ENCODE measurements around the gene CAVIN1.
"Not testable (repeated sequence)": the region's sequence is repeated elsewhere in the genome, so short reads cannot be mapped to it uniquely, and the experiment has no call there.

CAVIN1 gene

GRCh38 chr17:42422958-42423712 is at the start of gene CAVIN1:
TSS of gene CAVIN1 (minus strand) at chr17:42423256. CDS start at chr17:42423097, 159 bp downstream.
- DNase-seq = peak; percentile 100

GRCh38 chr17:42467889-42468288 is 44.8 kb upstream of the CAVIN1 start:
- DNase-seq = no peak

- no peak for DNase-seq
Measured at GRCh38 chr17:42463976-42464400, 40.9 kb upstream of the CAVIN1 start.

- DNase-seq = no peak
Measured at GRCh38 chr17:42460371-42460770, 37.3 kb upstream of the CAVIN1 start.

- no peak for DNase-seq
Measured at GRCh38 chr17:42459801-42460281, 36.8 kb upstream of the CAVIN1 start.

GRCh38 chr17:42459256-42459800 is 36.3 kb upstream of the CAVIN1 start:
- no peak for DNase-seq

- peak; percentile 96 for DNase-seq
Measured at GRCh38 chr17:42458497-42459255, 35.6 kb upstream of the CAVIN1 start, which contains the start of gene ATP6V0A1. TSS of gene ATP6V0A1 (plus strand) at chr17:42458878. CDS start at chr17:42460895, 2,017 bp downstream.

GRCh38 chr17:42457107-42457792 is 34.2 kb upstream of the CAVIN1 start:
- no peak for DNase-seq

GRCh38 chr17:42456223-42457106 is 33.4 kb upstream of the CAVIN1 start:
- DNase-seq = no peak

- DNase-seq = not testable (repeated sequence)
Measured at GRCh38 chr17:42454987-42455386, 31.9 kb upstream of the CAVIN1 start.

GRCh38 chr17:42453439-42453838 is 30.4 kb upstream of the CAVIN1 start:
- DNase-seq = no peak

- DNase-seq = not testable (repeated sequence)
Measured at GRCh38 chr17:42451270-42451669, 28.2 kb upstream of the CAVIN1 start.

GRCh38 chr17:42449838-42450237 is 26.8 kb upstream of the CAVIN1 start:
- DNase-seq = not testable (repeated sequence)

- not testable (repeated sequence) for DNase-seq
Measured at GRCh38 chr17:42449176-42449575, 26.1 kb upstream of the CAVIN1 start.

- DNase-seq = no peak
Measured at GRCh38 chr17:42442196-42442565, 19.1 kb upstream of the CAVIN1 start.

GRCh38 chr17:42441371-42442195 is 18.5 kb upstream of the CAVIN1 start:
- DNase-seq = no peak

GRCh38 chr17:42438600-42439567 is 15.8 kb upstream of the CAVIN1 start:
- DNase-seq = no peak

- peak; percentile 56 for DNase-seq
Measured at GRCh38 chr17:42436391-42436790, 13.3 kb upstream of the CAVIN1 start.

GRCh38 chr17:42431758-42432161 is 8.7 kb upstream of the CAVIN1 start:
- DNase-seq = no peak

Data from right forelimb (tissue), 1 donor.